BJ (cell line): Measurements from ENCODE around the gene NR1H3. TPM values are rescaled to one million over a fixed set of nuclear protein-coding genes. Genes with fewer than 3 reads are reported as not detected.

Experiments used
- CTCF ChIA-PET: fragments of 350-600 bp; formaldehyde crosslinking; extraction: SDS; loops from one replicate; lab custom pipeline; 2021; ENCODE audit warnings: antibody characterized with exemption, inconsistent platforms; lab: Yijun Ruan, JAX
- POLR2A ChIA-PET: fragments of 300-600 bp; sonication (Branson Sonifier 250); formaldehyde crosslinking; extraction: SDS; loops from one replicate; lab custom pipeline; 2021; ENCODE audit warnings: antibody characterized with exemption; lab: Charles Lee
- DNase-seq: peaks from one replicate; pipeline ENCODE4 v3.0.0-alpha.2; 2011; ENCODE audit warnings: low read depth
- H3K27me3 ChIP-seq: 2 replicates; pipeline ENCODE4 v1.6.0; 2011; ENCODE audit warnings: low read length; ENCODE audit not compliant: control insufficient read depth, insufficient read depth
- H3K36me3 ChIP-seq: 2 replicates; pipeline ENCODE4 v1.5.1; 2011; ENCODE audit warnings: low read length; ENCODE audit not compliant: control insufficient read depth, insufficient read depth
- H3K4me3 ChIP-seq: 2 replicates; pipeline ENCODE4 v1.5.1; 2011; ENCODE audit warnings: low read depth, mild to moderate bottlenecking, control low read depth, low read length
- polyA plus RNA-seq: library from polyadenylated mRNA; depleted of rRNA; stranded (reverse); fragments of >200 nt; gene quantifications from 2 replicates; pipeline ENCODE4 v1.2.3, GENCODE V29; 2011
- TF ChIP-seq, protein P1 (sequence below): IDR thresholded peaks from 2 replicates; pipeline ENCODE4 v1.5.1; 2011; ENCODE audit warnings: low read depth, mild to moderate bottlenecking, control low read depth, inconsistent platforms, low read length, moderate library complexity; ENCODE audit not compliant: insufficient read depth

NR1H3 gene
- polyA plus RNA-seq, 1 experiment, result 25.9 TPM

DNA sequence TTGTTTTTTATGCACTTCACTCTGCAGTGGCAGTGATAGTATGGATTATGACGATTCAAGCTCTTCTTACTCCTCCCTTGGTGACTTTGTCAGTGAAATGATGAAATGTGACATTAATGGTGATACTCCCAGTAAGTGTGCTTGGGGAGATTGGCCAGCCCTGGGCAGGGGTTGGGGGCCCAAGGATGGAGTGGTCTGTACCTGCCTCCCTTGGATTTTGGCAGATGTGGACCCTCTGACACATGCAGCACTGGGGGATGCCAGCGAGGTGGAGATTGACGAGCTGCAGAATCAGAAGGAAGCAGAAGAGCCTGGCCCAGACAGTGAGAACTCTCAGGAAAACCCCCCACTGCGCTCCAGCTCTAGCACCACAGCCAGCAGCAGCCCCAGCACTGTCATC, 26.4 kb downstream of the NR1H3 start:
- POLR2A ChIA-PET, result no interaction called here

DNA sequence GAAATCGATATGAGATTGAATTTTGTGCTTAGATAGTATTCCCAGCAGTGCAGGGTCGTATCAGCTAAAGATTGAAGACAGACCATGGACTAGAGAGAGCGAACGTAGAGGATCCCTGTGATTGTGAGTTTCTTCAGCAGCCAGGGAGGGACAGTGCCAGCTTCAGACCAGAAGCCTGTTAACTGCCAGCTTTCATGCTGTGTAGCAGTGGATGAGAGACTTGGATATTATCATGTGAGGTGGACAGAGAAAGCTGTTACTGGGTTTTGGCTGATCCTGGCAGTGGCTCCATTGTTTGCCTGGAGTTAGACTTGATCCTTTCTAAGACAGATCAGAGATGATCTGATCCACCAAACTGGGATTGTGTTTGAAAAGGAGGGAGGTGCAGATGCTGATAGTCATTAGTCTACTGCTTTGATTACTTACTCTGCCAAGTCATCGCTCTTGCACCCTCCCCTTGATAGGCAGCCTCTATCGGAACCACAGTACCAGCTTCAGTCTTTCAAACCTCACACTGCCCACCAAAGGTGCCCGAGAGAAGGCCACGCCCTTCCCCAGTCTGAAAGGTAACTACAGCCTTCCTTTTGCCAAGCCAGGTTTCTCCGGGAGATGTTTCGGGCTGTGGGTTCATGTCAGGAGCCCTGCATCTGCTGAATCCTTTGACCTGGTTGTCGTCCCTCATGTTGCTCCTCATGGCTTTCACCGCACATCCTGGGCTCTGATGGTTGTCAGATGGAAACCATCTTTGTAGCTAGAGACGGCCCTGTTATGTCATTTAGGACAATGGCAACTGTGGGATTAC, 28.4 kb downstream of the NR1H3 start:
- POLR2A ChIA-PET, result no interaction called here
- TF ChIP-seq, protein P1, sequence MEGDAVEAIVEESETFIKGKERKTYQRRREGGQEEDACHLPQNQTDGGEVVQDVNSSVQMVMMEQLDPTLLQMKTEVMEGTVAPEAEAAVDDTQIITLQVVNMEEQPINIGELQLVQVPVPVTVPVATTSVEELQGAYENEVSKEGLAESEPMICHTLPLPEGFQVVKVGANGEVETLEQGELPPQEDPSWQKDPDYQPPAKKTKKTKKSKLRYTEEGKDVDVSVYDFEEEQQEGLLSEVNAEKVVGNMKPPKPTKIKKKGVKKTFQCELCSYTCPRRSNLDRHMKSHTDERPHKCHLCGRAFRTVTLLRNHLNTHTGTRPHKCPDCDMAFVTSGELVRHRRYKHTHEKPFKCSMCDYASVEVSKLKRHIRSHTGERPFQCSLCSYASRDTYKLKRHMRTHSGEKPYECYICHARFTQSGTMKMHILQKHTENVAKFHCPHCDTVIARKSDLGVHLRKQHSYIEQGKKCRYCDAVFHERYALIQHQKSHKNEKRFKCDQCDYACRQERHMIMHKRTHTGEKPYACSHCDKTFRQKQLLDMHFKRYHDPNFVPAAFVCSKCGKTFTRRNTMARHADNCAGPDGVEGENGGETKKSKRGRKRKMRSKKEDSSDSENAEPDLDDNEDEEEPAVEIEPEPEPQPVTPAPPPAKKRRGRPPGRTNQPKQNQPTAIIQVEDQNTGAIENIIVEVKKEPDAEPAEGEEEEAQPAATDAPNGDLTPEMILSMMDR, result no peak
- CTCF ChIA-PET, result interaction anchor here (1.2 kb wide), 1 partner anchor 11 kb away, joined by 3 read pairs; no protein-coding TSS in a partner anchor
- peaks cover 56% of the 10 kb centered on the region for H3K36me3 ChIP-seq
- H3K4me3 ChIP-seq, result no peak overlapping the region
- DNase-seq, result no peak
- no peaks in the 10 kb centered on the region for H3K27me3 ChIP-seq

More for the DNA sequence above, 26.4 kb downstream of the NR1H3 start:
- peaks cover 48% of the 10 kb centered on the region for H3K36me3 ChIP-seq
- DNase-seq, result no peak
- no peaks in the 10 kb centered on the region for H3K27me3 ChIP-seq
- TF ChIP-seq, protein P1, result no peak
- H3K4me3 ChIP-seq, result no peak overlapping the region
- CTCF ChIA-PET, result interaction anchor here (1.6 kb wide), 1 partner anchor 25 kb away, joined by 4 read pairs; no protein-coding TSS in a partner anchor

DNA sequence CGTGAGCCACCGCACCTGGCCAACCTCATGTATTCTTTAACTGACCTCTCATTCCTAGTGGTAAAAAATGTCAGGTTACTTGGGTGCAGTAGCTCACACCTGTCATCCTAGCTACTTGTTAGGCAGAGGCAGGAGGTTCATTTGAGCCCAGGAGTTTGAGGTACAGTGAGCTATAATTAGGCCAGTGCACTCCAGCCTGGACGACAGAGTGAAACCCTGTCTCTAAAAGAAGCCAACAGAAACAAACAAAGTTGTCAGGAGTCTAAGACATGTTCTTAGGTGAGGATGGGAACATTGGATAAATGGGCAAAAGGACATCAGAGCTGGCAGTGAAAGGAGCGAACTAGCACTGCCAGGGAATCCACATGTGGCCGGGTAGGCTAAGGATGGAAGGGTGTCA, 30.3 kb downstream of the NR1H3 start:
- Histone ChIP-seq H3K27me3 (no peaks in the 10 kb centered on the region), H3K36me3 (peaks cover 57% of the 10 kb centered on the region), H3K4me3 (no peak overlapping the region)
- DNase-seq, result no peak
- CTCF ChIA-PET, result interaction anchor here (1.0 kb wide), 1 partner anchor 9 kb away, joined by 3 read pairs; no protein-coding TSS in a partner anchor
- TF ChIP-seq, protein P1, result no peak
- POLR2A ChIA-PET, result no interaction called here

DNA sequence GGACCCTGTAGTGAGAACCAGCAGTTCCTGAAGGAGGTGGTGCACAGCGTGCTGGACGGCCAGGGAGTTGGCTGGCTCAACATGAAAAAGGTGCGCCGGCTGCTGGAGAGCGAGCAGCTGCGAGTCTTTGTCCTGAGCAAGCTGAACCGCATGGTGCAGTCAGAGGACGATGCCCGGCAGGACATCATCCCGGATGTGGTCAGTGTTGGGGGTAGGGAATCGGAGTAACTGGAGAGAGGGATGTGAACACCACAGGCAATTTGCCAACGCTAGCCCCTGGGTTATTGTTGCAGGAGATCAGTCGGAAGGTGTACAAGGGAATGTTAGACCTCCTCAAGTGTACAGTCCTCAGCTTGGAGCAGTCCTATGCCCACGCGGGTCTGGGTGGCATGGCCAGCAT, 32.1 kb downstream of the NR1H3 start:
- H3K27me3 ChIP-seq, result no peaks in the 10 kb centered on the region
- ChIA-PET POLR2A (no interaction called here), CTCF (no interaction called here)
- TF ChIP-seq, protein P1, result no peak
- no peak overlapping the region for H3K4me3 ChIP-seq
- no peak for DNase-seq
- H3K36me3 ChIP-seq, result peaks cover 47% of the 10 kb centered on the region

DNA sequence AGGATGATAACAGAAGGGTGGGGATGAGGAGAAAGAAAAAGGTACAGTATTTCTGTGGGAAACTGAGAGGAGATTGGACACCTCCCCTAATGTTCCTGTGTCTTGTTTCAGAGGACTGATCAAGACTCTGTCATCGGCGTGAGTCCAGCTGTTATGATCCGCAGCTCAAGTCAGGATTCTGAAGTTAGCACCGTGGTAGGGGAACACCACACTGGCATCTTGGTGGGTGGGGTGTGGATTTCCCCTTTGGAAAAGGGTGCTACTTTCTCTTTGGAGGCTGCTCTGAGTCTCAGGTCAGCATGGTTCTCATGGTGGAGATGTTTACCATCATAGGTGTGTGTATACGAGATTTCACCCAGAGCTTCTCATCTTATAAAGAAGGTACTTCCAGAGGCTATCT, 37.6 kb downstream of the NR1H3 start:
- no peak for DNase-seq
- H3K36me3 ChIP-seq, result peaks cover 26% of the 10 kb centered on the region
- CTCF ChIA-PET, result no interaction called here
- no peak overlapping the region for H3K4me3 ChIP-seq
- TF ChIP-seq, protein P1, result no peak
- POLR2A ChIA-PET, result no interaction called here
- no peaks in the 10 kb centered on the region for H3K27me3 ChIP-seq
